ENCODE data around the gene CALCOCO1.
"Not testable (repeated sequence)": the region's sequence is repeated elsewhere in the genome, so short reads cannot be mapped to it uniquely, and the experiment has no call there.

The CALCOCO1 gene

GRCh38 chr12:53733051-53733806 lies 6.0 kb upstream of the CALCOCO1 start:
- DNase-seq (ENCODE audit: low read depth in 2 of 2): no peak

GRCh38 chr12:53729644-53730043 lies 2.4 kb upstream of the CALCOCO1 start:
- DNase-seq (ENCODE audit: low read depth in 2 of 2): no peak

- no peak for DNase-seq (ENCODE audit: low read depth in 2 of 2)
Measured at GRCh38 chr12:53728206-53728605, 954 bp upstream of the CALCOCO1 start.

- DNase-seq (ENCODE audit: low read depth in 2 of 2): no peak
Measured at GRCh38 chr12:53726946-53727309, 324 bp downstream of the CALCOCO1 start.

- DNase-seq (ENCODE audit: low read depth in 2 of 2): no peak
Measured at GRCh38 chr12:53726341-53726740, 911 bp downstream of the CALCOCO1 start.

- DNase-seq (ENCODE audit: low read depth in 2 of 2): no peak
Measured at GRCh38 chr12:53725824-53726223, 1.4 kb downstream of the CALCOCO1 start.

GRCh38 chr12:53722450-53723041 lies 4.7 kb downstream of the CALCOCO1 start:
- no peak for DNase-seq (ENCODE audit: low read depth in 2 of 2)

- no peak for DNase-seq (ENCODE audit: low read depth in 2 of 2)
Measured at GRCh38 chr12:53720946-53721345, 6.3 kb downstream of the CALCOCO1 start.

GRCh38 chr12:53719649-53720048 lies 7.6 kb downstream of the CALCOCO1 start:
- DNase-seq (ENCODE audit: low read depth in 2 of 2): no peak

- DNase-seq (ENCODE audit: low read depth in 2 of 2): not testable (repeated sequence)
Measured at GRCh38 chr12:53718567-53718966, 8.7 kb downstream of the CALCOCO1 start.

- DNase-seq (ENCODE audit: low read depth in 2 of 2): no peak
Measured at GRCh38 chr12:53717319-53717718, 9.9 kb downstream of the CALCOCO1 start.

GRCh38 chr12:53714004-53714403 lies 13.2 kb downstream of the CALCOCO1 start:
- DNase-seq (ENCODE audit: low read depth in 2 of 2): no peak

- no peak for DNase-seq (ENCODE audit: low read depth in 2 of 2)
Measured at GRCh38 chr12:53713516-53713915, 13.7 kb downstream of the CALCOCO1 start.

GRCh38 chr12:53712059-53712643 lies 15.1 kb downstream of the CALCOCO1 start:
- no peak for DNase-seq (ENCODE audit: low read depth in 2 of 2)

- DNase-seq (ENCODE audit: low read depth in 2 of 2): no peak
Measured at GRCh38 chr12:53710091-53710490, 17.2 kb downstream of the CALCOCO1 start.

- DNase-seq (ENCODE audit: low read depth in 2 of 2): no peak
Measured at GRCh38 chr12:53709671-53710070, 17.6 kb downstream of the CALCOCO1 start.

GRCh38 chr12:53706080-53706479 lies 21.2 kb downstream of the CALCOCO1 start:
- no peak for DNase-seq (ENCODE audit: low read depth in 2 of 2)

GRCh38 chr12:53703756-53704155 lies 23.5 kb downstream of the CALCOCO1 start:
- DNase-seq (ENCODE audit: low read depth in 2 of 2): no peak

- DNase-seq (ENCODE audit: low read depth in 2 of 2): peak; percentile 63 to 72
Measured at GRCh38 chr12:53701518-53702264, 25.6 kb downstream of the CALCOCO1 start.

- no peak for DNase-seq (ENCODE audit: low read depth in 2 of 2)
Measured at GRCh38 chr12:53700567-53700966, 26.7 kb downstream of the CALCOCO1 start.

GRCh38 chr12:53699678-53700025 lies 27.6 kb downstream of the CALCOCO1 start:
- no peak for DNase-seq (ENCODE audit: low read depth in 2 of 2)

GRCh38 chr12:53698948-53699677 lies 28.1 kb downstream of the CALCOCO1 start:
- no peak for DNase-seq (ENCODE audit: low read depth in 2 of 2)

All from activated CD4-positive, alpha-beta T cell treated with anti-CD3 and anti-CD28 coated beads for 24 hours (primary cell).